Hepatocyte (in vitro differentiated cells): ENCODE measurements around the gene PATL1.

Experiments used
- CTCF ChIP-seq: fragments of 200-600 bp; sonication (generic); IDR thresholded peaks from 2 replicates; pipeline ENCODE4 v1.5.1; 2016; ENCODE audit warnings: antibody characterized with exemption, mild to moderate bottlenecking; ENCODE audit not compliant: poor library complexity
- EZH2 ChIP-seq: fragments of 200-600 bp; sonication (generic); IDR thresholded peaks from 2 replicates; pipeline ENCODE4 v1.6.1; 2016; ENCODE audit warnings: antibody characterized with exemption, mild to moderate bottlenecking, borderline replicate concordance

- TF ChIP-seq EZH2 (no peak), CTCF (no peak)
These were observed 38.5 kb upstream of the PATL1 start for GRCh38 chr11:59707371-59707770.
